ENCODE measurements around the gene ASL.
A peak's percentile ranks its signal among the peaks of the same experiment; 100 is the strongest.
"Not testable (repeated sequence)": the region's sequence is repeated elsewhere in the genome, so short reads cannot be mapped to it uniquely, and the experiment has no call there.

The ASL gene

DNA sequence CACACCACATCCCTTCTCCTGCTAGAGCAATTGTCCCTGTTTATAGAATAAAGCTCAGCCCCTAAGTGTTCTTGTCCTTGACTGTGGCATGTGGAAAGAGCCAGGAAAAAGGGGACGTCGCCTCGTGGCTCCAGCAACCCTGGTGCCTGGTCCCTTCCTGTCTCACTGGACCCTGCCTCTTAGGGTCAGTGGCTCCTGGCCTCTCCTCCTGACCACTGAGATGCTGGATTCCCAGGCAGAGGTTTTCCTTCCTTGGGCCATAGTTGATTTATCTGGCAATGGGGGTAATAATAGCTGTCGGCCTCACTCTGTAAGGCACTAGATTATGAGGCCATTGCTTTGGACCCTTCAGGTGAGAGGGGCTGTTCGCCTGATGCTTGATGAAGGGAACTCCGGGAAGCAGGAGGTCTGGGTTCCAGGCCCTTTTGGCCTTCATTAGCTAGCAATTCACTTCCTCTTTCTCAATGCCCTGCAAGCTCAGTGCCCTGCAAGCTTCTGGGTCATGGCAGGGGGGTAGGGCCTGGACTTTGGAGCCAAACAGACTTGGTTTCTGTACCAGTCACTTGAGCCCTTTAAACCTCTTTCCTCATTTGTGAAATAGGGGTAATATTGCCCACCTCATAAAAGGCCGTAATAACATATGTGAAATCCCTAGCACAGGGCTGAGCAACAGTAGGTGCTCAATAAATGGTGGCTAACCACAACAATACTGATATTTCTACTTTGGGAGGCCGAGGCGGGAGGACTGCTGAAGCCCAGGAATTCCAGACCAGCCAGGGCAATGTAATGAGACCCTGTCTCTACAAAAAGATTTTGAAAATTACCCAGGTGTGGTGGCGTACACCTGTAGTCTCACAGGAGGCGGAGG, 1.1 kb downstream of the ASL start:
- DNase-seq (ENCODE audit: low read depth in 2 of 2) = no peak

DNA sequence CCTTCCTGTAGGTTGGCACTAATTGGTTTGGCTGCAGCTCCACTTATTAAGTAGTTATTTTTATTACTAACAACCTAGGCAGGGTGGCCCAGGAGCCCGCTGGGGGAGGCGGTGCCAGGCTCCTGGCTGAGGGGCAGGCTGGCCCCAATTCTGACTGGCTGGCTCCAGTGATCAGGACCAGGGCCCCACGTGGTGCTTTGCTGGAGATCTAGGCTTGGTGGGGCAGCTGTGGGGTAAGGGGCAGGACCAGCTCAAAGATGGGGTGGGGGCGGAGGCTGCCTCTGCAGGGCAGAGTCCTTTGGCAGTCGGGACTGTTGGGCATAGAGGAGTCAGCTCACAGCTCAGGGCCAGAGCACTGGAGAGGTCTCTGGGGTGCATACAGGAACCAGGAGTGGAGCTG, 2.4 kb downstream of the ASL start:
- DNase-seq (ENCODE audit: low read depth in 2 of 2) = no peak

DNA sequence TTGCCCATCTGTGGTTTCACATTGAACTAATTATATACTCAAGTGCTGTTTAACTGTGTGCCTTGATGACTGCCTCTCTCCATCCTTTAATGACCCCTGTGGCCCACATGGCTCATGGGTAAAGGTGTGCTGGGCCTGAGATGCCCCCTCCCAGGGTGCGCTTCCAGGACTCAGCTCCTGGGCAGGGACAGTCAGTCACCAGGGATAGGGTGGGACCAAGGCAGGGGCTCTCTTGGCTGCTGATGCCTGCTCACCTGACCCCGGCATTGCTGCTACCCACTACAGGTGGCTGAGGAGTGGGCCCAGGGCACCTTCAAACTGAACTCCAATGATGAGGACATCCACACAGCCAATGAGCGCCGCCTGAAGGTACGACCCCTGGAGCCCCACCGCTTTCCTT, 6.5 kb downstream of the ASL start:
- no peak for DNase-seq (ENCODE audit: low read depth in 2 of 2)

DNA sequence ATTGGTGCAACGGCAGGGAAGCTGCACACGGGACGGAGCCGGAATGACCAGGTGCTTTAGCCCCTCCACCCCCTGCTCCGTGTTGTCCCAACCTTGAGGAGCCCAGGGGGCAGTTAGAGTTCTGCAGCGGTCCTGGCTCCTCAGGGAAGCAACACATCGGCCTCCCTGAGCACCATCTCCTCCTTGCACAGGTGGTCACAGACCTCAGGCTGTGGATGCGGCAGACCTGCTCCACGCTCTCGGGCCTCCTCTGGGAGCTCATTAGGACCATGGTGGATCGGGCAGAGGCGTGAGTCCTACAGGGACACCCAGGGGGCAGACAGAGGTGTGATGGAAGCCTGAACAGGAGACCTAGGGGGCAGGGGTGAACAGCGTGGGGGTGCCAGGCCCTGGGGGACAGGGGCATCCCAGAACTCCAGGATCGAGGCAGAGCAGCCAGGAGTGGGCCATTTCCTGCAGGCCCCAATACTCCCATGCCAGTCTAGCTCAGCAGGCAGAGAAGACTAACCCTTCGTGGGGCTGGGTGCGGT, 7.3 kb downstream of the ASL start:
- DNase-seq (ENCODE audit: low read depth in 2 of 2) = no peak

DNA sequence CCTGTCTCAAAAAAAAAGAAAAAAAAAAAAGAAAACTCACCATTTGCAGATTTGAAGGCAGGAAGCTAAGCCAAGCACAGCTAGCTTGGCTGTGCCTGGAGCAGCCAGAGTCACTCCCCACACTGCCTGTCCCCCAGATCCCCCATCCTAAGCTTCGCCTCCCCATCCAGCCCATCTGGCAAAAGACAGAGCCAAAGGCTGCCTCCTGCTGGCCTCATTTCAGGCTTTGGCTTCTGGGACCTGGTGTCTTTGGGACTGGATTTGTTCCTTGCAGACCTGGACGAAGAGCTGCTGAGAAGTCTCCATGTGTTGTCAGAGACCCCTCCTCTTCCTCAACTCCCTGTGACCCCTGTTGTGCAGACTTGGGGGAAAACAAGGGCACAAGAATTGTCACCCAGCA, 8.1 kb downstream of the ASL start:
- no peak for DNase-seq (ENCODE audit: low read depth in 2 of 2)

DNA sequence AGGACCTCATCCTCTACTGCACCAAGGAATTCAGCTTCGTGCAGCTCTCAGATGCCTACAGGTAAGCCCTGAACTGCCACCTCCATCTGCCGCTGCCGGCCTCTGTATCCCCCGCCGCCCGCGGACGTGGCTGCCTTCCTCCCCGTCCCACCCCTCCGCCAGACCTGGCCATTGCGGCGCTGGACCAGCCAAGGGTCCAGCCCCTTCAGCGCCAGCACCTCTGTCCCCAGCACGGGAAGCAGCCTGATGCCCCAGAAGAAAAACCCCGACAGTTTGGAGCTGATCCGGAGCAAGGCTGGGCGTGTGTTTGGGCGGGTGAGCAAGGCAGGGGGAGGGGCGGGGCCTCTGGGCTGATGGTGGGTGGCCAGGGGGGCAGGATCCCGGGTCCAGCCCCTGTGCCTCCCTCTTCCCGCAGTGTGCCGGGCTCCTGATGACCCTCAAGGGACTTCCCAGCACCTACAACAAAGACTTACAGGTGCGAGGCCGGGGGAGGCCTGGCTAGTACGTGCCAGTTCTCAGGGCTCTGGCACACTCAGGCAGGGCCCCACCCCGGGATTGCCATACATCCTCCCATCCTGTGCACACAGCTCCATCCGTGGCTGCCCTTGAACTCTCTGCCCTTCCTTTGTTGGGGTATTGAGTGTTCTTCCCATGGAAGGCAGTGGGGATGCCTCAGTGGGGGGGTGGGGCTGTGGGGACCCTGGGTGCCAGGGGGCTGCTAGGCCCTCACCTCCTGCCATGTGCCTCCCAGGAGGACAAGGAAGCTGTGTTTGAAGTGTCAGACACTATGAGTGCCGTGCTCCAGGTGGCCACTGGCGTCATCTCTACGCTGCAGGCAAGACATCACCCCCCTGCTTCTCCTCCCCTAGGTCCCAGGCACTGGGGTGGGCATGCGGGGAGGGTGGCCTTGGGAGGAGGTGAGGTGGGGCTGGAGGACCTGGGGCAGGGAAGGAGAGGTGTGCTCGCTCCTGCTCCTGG, 13.5 kb downstream of the ASL start:
- DNase-seq (ENCODE audit: low read depth in 2 of 2) = no peak

DNA sequence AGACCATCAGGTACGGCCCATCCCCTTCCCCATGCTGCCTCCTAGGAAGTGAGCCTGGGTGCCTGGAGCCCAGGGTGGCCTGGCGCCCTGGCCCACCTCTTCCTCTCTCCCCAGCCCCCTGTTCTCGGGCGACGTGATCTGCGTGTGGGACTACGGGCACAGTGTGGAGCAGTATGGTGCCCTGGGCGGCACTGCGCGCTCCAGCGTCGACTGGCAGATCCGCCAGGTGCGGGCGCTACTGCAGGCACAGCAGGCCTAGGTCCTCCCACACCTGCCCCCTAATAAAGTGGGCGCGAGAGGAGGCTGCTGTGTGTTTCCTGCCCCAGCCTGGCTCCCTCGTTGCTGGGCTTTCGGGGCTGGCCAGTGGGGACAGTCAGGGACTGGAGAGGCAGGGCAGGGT, 17.0 kb downstream of the ASL start:
- DNase-seq (ENCODE audit: low read depth in 2 of 2) = no peak

DNA sequence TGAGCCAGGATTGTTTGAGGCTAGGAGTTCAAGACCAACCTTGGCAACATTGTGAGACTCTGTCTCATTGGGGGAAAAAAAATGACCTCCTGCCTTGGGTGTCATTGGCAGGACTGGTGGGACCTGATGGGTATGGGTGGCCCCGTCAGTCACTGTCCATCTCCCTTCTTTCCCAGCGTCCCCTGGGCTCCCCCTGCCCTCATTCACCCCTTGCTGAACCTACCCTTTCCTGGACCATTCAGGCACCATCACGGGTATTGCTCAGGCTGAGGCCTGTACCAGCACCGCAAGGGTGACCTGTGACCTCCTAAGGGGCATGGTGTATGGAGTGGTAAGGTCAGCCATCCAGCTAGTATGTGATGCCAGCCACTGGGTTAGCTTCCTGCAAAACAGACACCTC, 19.4 kb downstream of the ASL start:
- no peak for DNase-seq (ENCODE audit: low read depth in 2 of 2)

DNA sequence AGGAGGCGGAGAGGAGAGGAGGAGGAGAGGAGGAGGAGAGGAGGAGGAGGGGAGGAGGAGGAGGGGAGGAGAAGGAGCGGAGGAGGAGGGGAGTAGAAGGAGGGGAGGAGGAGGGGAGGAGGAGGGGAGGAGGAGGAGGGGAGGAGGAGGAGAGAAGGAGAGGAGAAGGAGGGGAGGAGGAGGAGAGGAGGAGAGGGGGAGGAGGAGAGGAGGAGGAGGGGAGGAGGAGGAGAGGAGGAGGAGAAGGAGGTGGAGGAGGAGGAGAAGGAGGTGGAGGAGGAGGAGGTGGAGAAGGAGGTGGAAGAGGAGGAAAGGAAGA, 23.6 kb downstream of the ASL start:
- DNase-seq (ENCODE audit: low read depth in 2 of 2) = no peak

DNA sequence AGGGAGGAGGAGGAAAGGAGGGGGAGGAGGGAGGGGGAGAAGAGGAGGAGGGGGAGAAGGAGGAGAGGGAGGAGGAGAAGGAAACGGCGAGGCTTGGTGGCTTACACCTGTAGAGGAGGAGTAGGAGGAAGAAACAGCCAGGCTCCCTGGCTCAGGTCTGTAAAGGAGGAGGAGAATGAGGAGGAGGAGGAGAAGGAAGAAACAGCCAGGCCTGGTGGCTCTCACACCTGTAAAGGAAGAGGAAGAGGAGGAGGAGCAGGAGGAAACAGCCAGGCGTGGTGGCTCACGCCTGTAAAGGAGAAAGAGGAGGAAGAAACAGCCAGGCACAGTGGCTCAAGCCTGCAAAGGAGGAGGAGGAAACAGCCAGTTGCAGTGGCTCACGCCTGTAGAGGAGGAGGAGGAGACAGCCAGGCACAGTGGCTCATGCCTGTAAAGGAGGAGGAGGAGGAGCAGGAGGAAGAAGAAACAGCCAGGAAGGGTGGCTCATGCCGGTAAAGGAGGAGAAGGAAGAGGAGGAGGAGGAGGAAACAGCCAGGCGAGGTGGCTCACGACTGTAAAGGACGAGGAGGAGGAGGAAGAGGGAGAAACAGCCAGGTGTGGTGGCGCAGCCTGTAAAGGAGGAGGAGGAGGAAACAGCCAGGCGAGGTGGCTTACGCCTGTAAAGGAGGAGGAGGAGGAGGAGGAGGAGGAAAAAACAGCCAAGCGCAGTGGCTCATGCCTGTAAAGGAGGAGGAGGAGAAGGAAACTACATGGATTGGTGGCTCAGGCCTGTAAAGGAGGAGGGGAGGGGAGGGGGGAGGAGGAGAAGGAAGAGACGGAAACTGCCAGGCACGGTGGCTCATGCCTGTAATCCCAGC, 24.2 kb downstream of the ASL start:
- DNase-seq (ENCODE audit: low read depth in 2 of 2) = peak; percentile 69 to 72

DNA sequence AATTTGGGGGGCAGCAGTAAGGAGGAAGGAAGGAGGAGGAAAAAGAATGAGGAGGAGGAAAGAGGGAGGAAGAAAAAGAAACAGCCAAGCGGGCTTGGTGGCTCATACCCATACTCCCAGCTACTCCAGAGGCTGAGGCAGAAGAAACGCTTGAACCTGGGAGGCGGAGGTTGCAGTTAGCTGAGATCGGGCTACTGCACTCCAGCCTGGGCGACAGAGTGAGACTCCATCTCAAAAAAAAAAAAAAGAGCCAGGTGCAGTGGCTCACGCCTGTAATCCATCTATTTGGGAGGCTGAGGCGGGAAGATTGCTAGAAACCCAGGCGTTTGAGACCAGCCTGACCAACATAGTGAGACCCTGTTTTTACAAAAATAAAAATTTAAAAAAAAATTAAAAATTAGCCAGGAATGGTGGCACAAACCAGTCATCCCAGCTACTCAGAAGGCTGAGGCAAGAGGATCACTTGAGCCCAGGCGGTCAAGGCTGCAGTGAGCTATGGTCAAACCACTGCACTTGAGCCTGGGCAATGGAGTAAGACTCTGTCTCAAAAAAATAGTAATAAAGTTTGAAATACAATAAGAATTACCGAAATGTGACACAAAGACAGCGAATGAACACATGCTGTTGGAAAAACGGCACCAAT, 24.9 kb downstream of the ASL start:
- DNase-seq (ENCODE audit: low read depth in 2 of 2) = no peak

DNA sequence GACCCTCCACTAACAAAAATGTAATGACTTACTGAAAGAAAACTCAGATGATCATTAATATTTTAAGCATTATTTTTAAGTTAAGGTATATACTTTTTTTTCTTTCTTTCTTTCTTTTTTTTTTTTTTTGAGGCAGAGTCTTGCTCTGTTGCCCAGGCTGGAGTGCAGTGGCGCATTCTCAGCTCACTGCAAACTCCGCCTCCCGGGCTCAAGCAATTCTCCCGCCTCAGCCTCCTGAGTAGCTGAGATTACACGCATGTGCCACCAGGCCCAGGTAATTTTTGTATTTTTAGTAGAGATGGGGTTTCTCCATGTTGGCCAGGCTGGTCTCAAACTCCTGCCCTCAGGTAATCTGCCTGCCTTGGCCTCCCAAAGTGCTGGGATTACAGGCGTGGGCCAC, 26.5 kb downstream of the ASL start:
- DNase-seq (ENCODE audit: low read depth in 2 of 2) = not testable (repeated sequence)

DNA sequence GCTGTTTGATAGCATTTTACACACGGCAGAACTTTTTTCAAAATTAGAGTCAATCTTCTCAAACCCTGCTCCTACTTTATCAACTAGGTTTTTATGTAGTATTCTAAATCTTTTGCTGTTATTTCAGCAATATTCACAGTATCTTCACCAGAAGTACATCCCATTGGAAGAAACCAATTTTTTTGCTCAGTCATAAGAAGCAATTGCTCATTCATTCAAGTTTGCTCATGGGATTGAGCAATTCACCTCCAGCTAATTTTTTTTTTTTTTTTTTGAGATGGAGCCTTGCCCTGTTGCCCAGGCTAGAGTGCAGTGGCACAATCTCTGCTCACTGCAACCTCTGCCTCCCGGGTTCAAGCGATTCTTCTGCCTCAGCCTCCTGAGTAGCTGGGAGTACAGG, 28.4 kb downstream of the ASL start:
- not testable (repeated sequence) for DNase-seq (ENCODE audit: low read depth in 2 of 2)

DNA sequence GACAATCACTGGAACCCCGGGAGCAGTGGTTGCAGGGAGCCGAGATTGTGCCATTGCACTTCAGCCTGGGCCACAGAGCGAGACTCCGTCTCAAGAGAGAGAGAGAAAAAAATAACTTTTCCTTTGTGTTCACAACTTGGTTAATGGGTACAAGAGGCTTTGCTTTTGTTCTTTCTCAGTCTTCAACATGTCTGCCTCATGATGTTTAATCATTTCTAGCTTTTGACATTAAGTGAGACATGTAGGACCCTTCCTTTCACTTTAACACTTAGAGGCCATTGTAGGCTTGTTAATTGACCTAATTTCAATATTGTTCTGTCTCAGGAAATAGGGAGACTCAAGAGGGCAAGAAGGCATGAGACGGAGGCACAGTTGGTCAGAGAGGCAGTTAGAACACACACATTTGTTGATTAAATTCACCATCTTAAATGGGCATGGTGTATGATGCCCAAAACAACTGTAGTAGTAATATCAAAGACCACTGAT, 29.7 kb downstream of the ASL start:
- no peak for DNase-seq (ENCODE audit: low read depth in 2 of 2)

DNA sequence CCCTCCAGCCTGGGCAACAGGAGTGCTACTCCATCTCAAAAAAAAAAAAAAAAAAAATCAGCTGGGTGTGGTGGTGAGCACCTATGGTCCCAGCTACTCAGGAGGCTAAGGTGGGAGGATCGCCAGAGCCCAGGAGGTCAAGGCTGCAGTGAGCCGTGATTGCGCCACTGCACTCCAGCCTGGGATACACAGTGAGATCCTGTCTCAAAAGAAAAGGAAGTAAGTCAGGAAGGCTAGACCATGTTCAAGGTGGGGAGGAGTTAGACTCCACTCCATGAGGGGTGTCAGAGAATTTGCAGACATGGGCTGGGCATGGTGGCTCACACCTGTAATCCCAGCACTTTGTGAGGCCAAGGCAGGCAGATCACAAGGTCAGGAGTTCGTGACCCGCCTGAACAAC, 32.8 kb downstream of the ASL start:
- not testable (repeated sequence) for DNase-seq (ENCODE audit: low read depth in 2 of 2)

DNA sequence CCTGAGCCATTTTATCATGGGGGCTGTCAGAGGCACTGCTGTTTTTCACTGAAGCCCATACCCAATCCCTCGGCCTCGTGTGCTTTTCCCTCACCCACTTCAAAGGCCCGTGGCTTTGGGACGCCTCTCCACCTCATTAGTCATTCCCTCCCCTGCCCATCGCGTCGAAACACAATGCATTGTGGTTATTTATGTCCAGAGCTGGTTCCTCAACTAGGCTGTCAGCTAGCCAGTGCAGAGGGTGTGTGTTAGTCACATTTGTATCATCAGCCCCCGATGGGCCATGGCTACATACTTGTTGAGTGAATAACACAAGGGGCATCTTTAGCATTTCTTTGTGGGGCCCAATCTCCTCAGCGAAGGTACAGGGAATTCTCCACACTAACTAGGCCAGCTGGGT, 35.2 kb downstream of the ASL start:
- DNase-seq (ENCODE audit: low read depth in 2 of 2) = peak; percentile 76 to 77

DNA sequence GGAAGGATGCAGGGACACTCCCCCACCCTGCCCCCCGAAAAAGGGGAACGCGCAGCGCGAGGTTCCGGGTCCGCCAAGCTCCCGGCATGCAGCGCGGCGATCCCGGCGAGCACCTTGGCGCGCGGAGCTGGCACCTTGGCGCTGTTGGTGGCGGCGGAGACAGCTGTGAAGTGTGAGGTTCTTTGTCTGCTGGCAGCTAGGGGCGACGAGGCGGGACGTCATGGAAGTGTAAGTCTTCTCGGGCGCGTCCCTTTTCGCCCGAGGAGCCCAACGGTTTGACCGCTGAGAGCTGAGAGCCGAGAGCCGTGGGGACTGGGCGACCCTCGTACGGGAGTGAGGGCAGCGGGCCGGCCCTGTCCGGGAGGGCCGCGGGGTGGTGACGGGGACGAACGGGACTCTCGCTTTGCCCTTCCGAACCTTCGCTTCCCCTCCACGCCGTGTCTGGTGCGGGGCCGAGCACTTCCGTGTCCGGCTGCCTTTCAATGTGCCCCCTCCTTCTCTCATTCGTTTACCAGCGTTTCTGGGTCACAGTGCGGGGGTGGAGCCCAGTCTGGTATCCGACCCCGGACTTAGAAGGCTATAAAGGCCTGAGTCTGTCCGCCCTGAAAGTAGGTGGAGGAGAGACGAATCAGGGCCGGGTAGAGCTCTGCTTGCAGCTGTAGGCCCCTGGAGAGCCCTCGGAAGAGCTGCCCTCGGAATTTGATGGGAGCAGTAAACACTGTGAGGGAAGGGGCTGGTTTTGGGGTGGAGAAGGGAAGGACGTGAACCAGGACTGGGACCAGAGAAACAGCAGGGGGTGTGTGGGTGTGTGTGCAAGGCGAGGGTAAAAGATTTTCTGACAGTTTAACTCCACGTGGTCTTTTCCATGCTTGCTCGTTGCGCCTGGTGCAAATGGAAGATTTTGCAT, 39.4 kb downstream of the ASL start, which contains the start of gene CRCP:
CRCP (plus strand) TSS at position 105 of the 907 bp plus-strand sequence; CDS start at position 221, 116 bp downstream.
- peak in 1 of 2 experiments; percentile 25 for DNase-seq (ENCODE audit: low read depth in 2 of 2)

DNA sequence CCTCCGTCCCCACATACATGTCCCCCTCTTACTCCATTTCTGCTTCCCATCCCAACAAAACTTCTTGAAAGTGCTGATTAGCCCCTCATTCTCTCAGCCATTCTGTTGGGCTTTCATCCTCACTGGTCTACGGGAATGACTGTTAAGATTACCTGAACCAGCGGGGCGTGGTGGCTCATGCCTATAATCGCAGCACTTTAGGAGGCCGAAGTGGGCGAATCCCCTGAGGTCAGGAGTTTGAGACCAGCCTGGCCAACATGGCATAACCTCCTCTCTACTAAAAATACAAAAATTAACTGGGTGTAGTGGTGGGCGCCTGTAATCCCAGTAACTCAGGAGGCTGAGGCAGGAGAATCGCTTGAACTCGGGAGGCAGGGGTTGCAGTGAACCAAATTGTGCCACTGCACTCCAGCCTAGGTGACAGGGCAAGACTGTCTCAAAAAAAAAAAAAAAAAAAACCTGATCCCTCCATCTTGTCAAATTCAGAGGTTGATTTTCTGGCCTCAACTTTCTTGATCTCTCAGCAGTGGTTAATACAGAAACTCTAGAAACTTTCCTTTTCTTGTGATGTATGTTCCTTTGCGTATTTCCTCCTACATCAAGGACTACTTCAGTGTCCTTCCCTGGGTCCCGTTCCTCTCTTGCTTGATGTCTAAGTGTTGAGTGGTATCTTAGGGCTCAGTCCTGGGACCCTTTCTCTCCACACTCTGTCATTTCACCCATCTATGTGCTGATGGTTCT, 41.2 kb downstream of the ASL start:
- DNase-seq (ENCODE audit: low read depth in 2 of 2) = not testable (repeated sequence)

DNA sequence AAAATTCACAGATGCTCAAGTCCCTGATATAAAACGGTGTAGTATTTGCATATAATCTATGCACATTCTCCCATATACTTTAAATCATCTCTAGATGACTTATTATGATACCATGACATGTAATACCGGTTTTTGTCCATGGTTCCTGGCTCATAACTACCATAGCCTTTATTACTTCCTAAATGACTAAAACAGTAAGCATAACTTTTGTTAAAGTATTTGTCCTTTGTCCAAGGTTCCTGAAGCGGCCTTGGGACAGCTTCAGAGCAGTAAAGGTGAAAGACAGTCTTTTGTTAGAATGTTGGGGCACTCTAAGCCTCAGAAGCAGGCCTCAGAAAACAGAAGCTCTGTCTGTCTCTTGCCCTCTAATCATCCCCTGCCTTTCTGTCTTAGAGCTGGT, 43.0 kb downstream of the ASL start:
- no peak for DNase-seq (ENCODE audit: low read depth in 2 of 2)
